Neural cell (in vitro differentiated cells): ENCODE data around the gene ISG20L2. TPM values are rescaled to one million over a fixed set of nuclear protein-coding genes. Genes with fewer than 3 reads are reported as not detected.

Experiments used
- H2AFZ ChIP-seq: fragments of 200-600, 300-800 bp; sonication (generic), shearing (Covaris generic); 2 replicates; pipeline ENCODE4 v1.6.0; 2014; ENCODE audit warnings: low read depth, mild to moderate bottlenecking, antibody characterized with exemption, low read length, moderate library complexity
- H3F3A ChIP-seq: fragments of 200-600 bp; shearing (Covaris generic); 2 replicates; pipeline ENCODE4 v1.6.1; 2016; ENCODE audit warnings: mild to moderate bottlenecking, moderate library complexity, mixed read lengths, antibody characterized with exemption, low read length; ENCODE audit not compliant: insufficient read depth, poor library complexity, severe bottlenecking
- H3K27ac ChIP-seq: fragments of 200-600, 300-800 bp; sonication (generic), shearing (Covaris generic); 2 replicates; pipeline ENCODE4 v1.5.1; 2014; ENCODE audit warnings: mild to moderate bottlenecking, low read length, moderate library complexity
- H3K27me3 ChIP-seq: fragments of 300-800, 200-600 bp; sonication (generic), shearing (Covaris generic); 2 replicates; pipeline ENCODE4 v1.6.0; 2014; ENCODE audit warnings: mild to moderate bottlenecking, low read depth, low read length, moderate library complexity; ENCODE audit not compliant: insufficient read depth
- H3K36me3 ChIP-seq: fragments of 300-800, 200-600 bp; sonication (generic), shearing (Covaris generic); 2 replicates; pipeline ENCODE4 v1.5.1; 2014; ENCODE audit warnings: mild to moderate bottlenecking, antibody characterized with exemption, low read length, moderate library complexity; ENCODE audit not compliant: insufficient read depth
- H3K4me2 ChIP-seq: fragments of 300-800, 200-600 bp; sonication (generic), shearing (Covaris generic); 2 replicates; pipeline ENCODE4 v1.6.0; 2014; ENCODE audit warnings: mild to moderate bottlenecking, low read length
- H3K4me3 ChIP-seq: fragments of 300-800, 200-600 bp; sonication (generic), shearing (Covaris generic); 2 replicates; pipeline ENCODE4 v1.5.1; 2014; ENCODE audit warnings: mild to moderate bottlenecking, low read length, moderate library complexity
- H3K79me2 ChIP-seq: fragments of 200-600 bp; shearing (Covaris generic); replicated peaks from 2 replicates; pipeline ENCODE4 v1.6.0; 2014; ENCODE audit warnings: mild to moderate bottlenecking, low read length, moderate library complexity; ENCODE audit not compliant: insufficient read depth
- H3K9ac ChIP-seq: fragments of 300-800, 200-600 bp; sonication (generic), shearing (Covaris generic); 2 replicates; pipeline ENCODE4 v1.6.1; 2016; ENCODE audit warnings: mild to moderate bottlenecking, low read length, mixed read lengths
- H3K9me2 ChIP-seq: fragments of 200-600 bp; shearing (Covaris generic); 2 replicates; pipeline ENCODE4 v1.6.1; 2016; ENCODE audit warnings: mild to moderate bottlenecking, low read length, mixed read lengths; ENCODE audit not compliant: insufficient read depth
- H3K9me3 ChIP-seq: fragments of 200-600, 300-800 bp; sonication (generic), shearing (Covaris generic); 2 replicates; pipeline ENCODE4 v1.6.1; 2016; ENCODE audit warnings: mild to moderate bottlenecking, mixed run types, low read length, moderate library complexity, mixed read lengths
- H4K20me1 ChIP-seq: fragments of 200-600 bp; shearing (Covaris generic); 2 replicates; pipeline ENCODE4 v1.6.1; 2016; ENCODE audit warnings: mild to moderate bottlenecking, mixed run types; ENCODE audit not compliant: insufficient read depth
- CTCF ChIP-seq: fragments of 450-650 bp; IDR thresholded peaks from 2 replicates; pipeline ENCODE4 v1.5.1; 2014; ENCODE audit warnings: antibody characterized with exemption, mild to moderate bottlenecking, moderate library complexity; ENCODE audit not compliant: poor library complexity, severe bottlenecking
- EP300 ChIP-seq: fragments of 450-650 bp; conservative IDR thresholded peaks from 2 replicates; pipeline ENCODE4 v1.6.1; 2014; ENCODE audit warnings: antibody characterized with exemption, mild to moderate bottlenecking, moderate library complexity; ENCODE audit not compliant: poor library complexity, severe bottlenecking
- EZH2 ChIP-seq: fragments of 200-600, 300-800 bp; shearing (Covaris generic), sonication (generic); IDR thresholded peaks from 2 replicates; pipeline ENCODE4 v1.6.1; 2014; ENCODE audit warnings: antibody characterized with exemption, low read length, borderline replicate concordance, mild to moderate bottlenecking; ENCODE audit not compliant: insufficient read depth, poor library complexity, severe bottlenecking
- MXI1 ChIP-seq: fragments of 450-650 bp; conservative IDR thresholded peaks from 2 replicates; pipeline ENCODE4 v1.6.1; 2014; ENCODE audit warnings: antibody characterized with exemption, mild to moderate bottlenecking; ENCODE audit not compliant: poor library complexity, severe bottlenecking
- POLR2AphosphoS5 ChIP-seq: IDR thresholded peaks from 2 replicates; pipeline ENCODE4 v1.6.1; 2012
- RAD21 ChIP-seq: fragments of 450-650 bp; conservative IDR thresholded peaks from 2 replicates; pipeline ENCODE4 v1.6.1; 2014; ENCODE audit warnings: antibody characterized with exemption, mild to moderate bottlenecking, moderate library complexity
- REST ChIP-seq: IDR thresholded peaks from 2 replicates; pipeline ENCODE4 v1.6.1; 2012; ENCODE audit warnings: borderline replicate concordance
- SMC3 ChIP-seq: fragments of 450-650 bp; conservative IDR thresholded peaks from 2 replicates; pipeline ENCODE4 v1.6.1; 2014; ENCODE audit warnings: antibody characterized with exemption, mild to moderate bottlenecking, moderate library complexity; ENCODE audit not compliant: poor library complexity
- TAF1 ChIP-seq: IDR thresholded peaks from 2 replicates; pipeline ENCODE4 v1.6.1; 2012; ENCODE audit warnings: low read depth
- polyA plus RNA-seq: library from polyadenylated mRNA; depleted of rRNA; stranded (reverse); fragments of >200 nt; gene quantifications from 2 replicates; pipeline ENCODE4 v1.2.3, GENCODE V29; 2014

Gene ISG20L2
- polyA plus RNA-seq, 1 donor from 2014 or later, result 8.5 TPM

- Histone ChIP-seq H3K4me3 (peak within 1 kb of the TSS; percentile 56), H3K27me3 (peaks cover 15% of the 10 kb centered on the region), H3K9me2 (no peaks in the 10 kb centered on the region), H3F3A (peaks cover 8% of the 10 kb centered on the region), H3K27ac (no peak within 1 kb of the TSS), H3K79me2 (no peaks in the 10 kb centered on the region), H3K9me3 (no peaks in the 10 kb centered on the region), H3K9ac (peak within 1 kb of the TSS; percentile 35), H2AFZ (no peak within 1 kb of the TSS), H3K36me3 (no peaks in the 10 kb centered on the region), H4K20me1 (no peaks in the 10 kb centered on the region), H3K4me2 (peak within 1 kb of the TSS; percentile 48)
- TF ChIP-seq MXI1 (no peak), SMC3 (no peak), EP300 (no peak), CTCF (no peak), RAD21 (no peak), POLR2AphosphoS5 (no peak), EZH2 (no peak), REST (no peak), TAF1 (no peak)
These were observed 23.1 kb downstream of the ISG20L2 start, which contains the start of gene CRABP2 for GRCh38 chr1:156705321-156705917. TSS of gene CRABP2 (minus strand) at chr1:156705583. CDS start at chr1:156705446, 137 bp downstream.

- Histone ChIP-seq H3K36me3 (no peaks in the 10 kb centered on the region), H3K27me3 (peaks cover 15% of the 10 kb centered on the region), H3K4me3 (peak overlapping the region; percentile 56), H3K9me3 (no peaks in the 10 kb centered on the region), H3K9me2 (no peaks in the 10 kb centered on the region), H3K9ac (no peak overlapping the region), H3K27ac (no peak overlapping the region), H3F3A (peaks cover 8% of the 10 kb centered on the region), H3K4me2 (no peak overlapping the region), H4K20me1 (no peaks in the 10 kb centered on the region), H3K79me2 (no peaks in the 10 kb centered on the region), H2AFZ (no peak overlapping the region)
- TF ChIP-seq SMC3, result no peak
- no peak for TF ChIP-seq CTCF
- no peak for TF ChIP-seq EP300
These were observed 23.6 kb downstream of the ISG20L2 start for GRCh38 chr1:156704930-156705320.
